Bronchus fibroblast of lung (primary cell): ENCODE results near the gene PTK7. TPM values are rescaled to one million over a fixed set of nuclear protein-coding genes. Genes with fewer than 3 reads are reported as not detected.

ENCODE experiments used
- total RNA-seq: library from RNA; depleted of rRNA; stranded (reverse); fragments of >200 nt; gene quantifications from 2 replicates; pipeline ENCODE4 v1.2.3, GENCODE V29; 2015

PTK7 gene
- total RNA-seq, result 96.6 and 102 TPM in 2 replicates

GRCh38 chr6:43075670-43076463 is at the start of gene PTK7:
TSS of gene PTK7 (plus strand) at chr6:43076314. CDS start at chr6:43076489, 175 bp downstream.

DNA sequence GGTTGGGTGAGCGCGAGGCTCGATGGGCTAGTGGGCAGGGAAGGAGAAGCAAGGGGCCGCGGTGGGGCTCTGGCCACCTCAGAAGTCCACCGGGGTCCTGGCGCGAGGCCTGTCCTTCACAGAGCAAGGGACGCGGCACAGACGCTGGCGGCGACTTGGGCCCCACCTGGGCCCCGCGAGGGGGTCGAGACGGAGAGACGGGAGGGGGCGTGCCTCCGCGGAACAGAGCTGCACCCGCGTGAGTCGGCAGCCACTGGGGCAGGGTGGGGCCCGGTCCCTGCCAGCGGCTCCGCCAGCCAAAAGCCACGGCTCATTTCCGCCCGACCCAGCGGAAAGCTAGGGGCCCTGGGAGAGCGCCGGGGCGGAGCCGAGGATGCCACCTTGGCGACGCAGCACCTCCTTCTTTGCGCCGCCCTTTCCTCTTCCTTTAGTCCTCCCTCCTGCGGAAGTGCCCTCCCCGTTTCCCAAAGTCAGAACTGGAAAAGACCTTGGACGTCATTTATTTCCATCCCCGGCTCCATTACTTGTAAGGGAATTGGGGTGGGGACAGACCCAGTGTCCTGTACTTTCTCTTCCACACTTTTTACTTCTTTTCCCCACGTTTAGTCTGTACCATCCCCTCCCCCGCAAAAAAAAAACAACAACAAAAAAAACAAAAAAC is 22.4 kb upstream of the PTK7 start, which contains the start of gene CUL7:
TSS of gene CUL7 (minus strand) at position 307 of the 661 bp plus-strand sequence. CDS start 1,063 bp downstream, outside the sequence.

DNA sequence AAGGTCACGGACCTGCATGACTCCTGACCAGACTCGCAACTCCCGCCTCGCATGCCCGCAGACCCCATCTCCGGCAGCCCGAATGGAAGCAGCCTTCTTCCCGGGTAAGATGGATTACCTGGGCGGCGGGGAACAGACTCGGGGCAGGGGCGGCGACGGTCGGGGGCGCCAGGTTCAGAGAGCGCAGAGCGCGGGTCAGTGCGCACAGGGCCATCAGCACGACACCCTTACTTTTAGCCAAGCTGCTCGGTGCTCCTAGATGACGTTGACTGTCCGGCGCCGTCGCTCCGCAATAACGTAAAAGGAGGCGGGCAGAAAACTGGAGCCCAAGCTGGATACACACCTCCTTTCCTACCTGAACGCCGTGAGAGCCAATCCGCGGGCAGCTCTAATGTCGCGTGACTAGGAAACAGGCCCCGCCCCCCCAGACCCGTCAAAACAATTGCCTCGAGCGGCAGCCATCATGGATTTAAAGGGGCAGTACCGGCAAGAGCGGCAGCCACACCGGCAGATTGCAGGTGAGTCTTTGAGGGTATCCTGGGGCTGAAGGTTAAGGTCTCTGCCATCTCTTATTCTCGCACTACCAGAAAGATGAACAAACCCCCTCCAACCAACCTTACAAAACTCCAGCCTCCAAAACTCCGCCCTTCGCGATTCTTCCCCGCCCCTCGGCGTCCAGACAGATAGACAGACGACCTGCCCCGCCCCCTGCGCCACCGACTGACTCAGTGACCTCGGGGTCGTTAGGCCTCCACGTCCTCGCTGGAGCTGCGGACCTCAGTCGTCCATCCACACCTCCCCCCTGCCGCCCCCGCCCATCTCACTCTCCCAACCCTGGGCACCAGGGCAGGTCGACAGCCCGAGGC is 16.7 kb upstream of the PTK7 start, which contains the start of the genes KLC4 and MRPL2:
TSS of gene KLC4 (plus strand) at position 464 of the 866 bp plus-strand sequence. CDS start 1,705 bp downstream, outside the sequence.
TSS of gene MRPL2 (minus strand) at position 267 of the 866 bp plus-strand sequence. CDS start at position 214, 53 bp downstream.

GRCh38 chr6:43170931-43171706 is 95.0 kb downstream of the PTK7 start, which contains the start of gene SRF:
TSS of gene SRF (plus strand) at chr6:43171269. CDS start at chr6:43171657, 388 bp downstream.

GRCh38 chr6:43181942-43182860 is 106.1 kb downstream of the PTK7 start, which contains the start of gene CUL9:
TSS of gene CUL9 (plus strand) at chr6:43182196. CDS start at chr6:43184311, 2,115 bp downstream.

Other genes with a start within 250 kb of the PTK7 start
- 97.8 and 108 TPM in 2 replicates for gene RPL7L1, start 196.7 kb upstream of the PTK7 start, total RNA-seq
- gene PTCRA, start 160.3 kb upstream of the PTK7 start, total RNA-seq, result not detected in 2 replicates
- gene CNPY3, start 146.8 kb upstream of the PTK7 start, total RNA-seq, result 28.7 and 29.3 TPM in 2 replicates
- gene GNMT, start 115.6 kb upstream of the PTK7 start, total RNA-seq, result not detected in 2 replicates
- 22.0 and 23.2 TPM in 2 replicates for gene PEX6, start 97.1 kb upstream of the PTK7 start, total RNA-seq
- gene PPP2R5D, start 91.7 kb upstream of the PTK7 start, total RNA-seq, result 54.3 and 71.8 TPM in 2 replicates
- 110 and 111 TPM in 2 replicates for gene MEA1, start 62.4 kb upstream of the PTK7 start, total RNA-seq
- gene KLHDC3, start 62.1 kb upstream of the PTK7 start, total RNA-seq, result 83.7 and 84.1 TPM in 2 replicates
- gene RRP36, start 54.7 kb upstream of the PTK7 start, total RNA-seq, result 109 and 114 TPM in 2 replicates
- 27.6 and 30.0 TPM in 2 replicates for gene CUL7, start 22.5 kb upstream of the PTK7 start, total RNA-seq
- 32.6 and 53.5 TPM in 2 replicates for gene MRPL2, start 16.9 kb upstream of the PTK7 start, total RNA-seq
- gene KLC4, start 16.7 kb upstream of the PTK7 start, total RNA-seq, result 7.6 and 8.3 TPM in 2 replicates
- gene SRF, start 95.0 kb downstream of the PTK7 start, total RNA-seq, result 25.9 and 26.0 TPM in 2 replicates
- 17.4 and 22.9 TPM in 2 replicates for gene CUL9, start 105.9 kb downstream of the PTK7 start, total RNA-seq
- 70.2 and 74.8 TPM in 2 replicates for gene DNPH1, start 153.2 kb downstream of the PTK7 start, total RNA-seq
- gene TTBK1, start 167.2 kb downstream of the PTK7 start, total RNA-seq, result under 0.01 TPM in 1 of 2 replicates, not detected in the other
- gene SLC22A7, start 221.9 kb downstream of the PTK7 start, total RNA-seq, result not detected in 2 replicates
- not detected in 2 replicates for gene CRIP3, start 232.5 kb downstream of the PTK7 start, total RNA-seq